ENCODE results near the gene PDE2A. TPM values are rescaled to one million over a fixed set of nuclear protein-coding genes. Genes with fewer than 3 reads are reported as not detected.

The PDE2A gene
- total RNA-seq, 1 experiment from 2014 or later, result 9.6 TPM

DNA sequence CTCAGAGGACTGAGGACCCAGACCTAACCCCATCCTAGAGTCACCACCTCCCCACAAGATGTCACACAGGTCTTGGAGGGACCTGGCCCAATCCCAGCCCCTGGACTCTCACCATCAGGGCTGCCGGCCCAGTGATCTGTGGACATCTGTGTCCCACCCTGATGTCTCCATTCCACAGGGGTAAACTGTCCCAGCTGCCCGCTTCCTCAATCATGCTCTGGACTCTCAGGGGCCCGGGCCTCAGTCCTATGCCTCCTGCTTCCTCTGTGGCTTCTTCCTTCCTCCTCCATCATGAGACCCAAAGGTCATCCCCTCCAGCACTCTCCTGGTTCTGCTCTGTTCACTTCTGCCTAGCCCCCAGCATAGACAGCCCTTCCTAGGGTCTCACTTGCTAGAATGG lies 45.8 kb upstream of the PDE2A start:
- intact Hi-C loops (cut with micrococcal nuclease; ENCODE audit: unreplicated experiment), result no loop called here
- no peak for DNase-seq
- Histone ChIP-seq H3K4me3 (no peak overlapping the region), H3K27ac (no peak overlapping the region), H3K36me3 (ENCODE audit: low read depth) (no peaks in the 10 kb centered on the region), H3K9me2 (ENCODE audit: insufficient read depth) (no peaks in the 10 kb centered on the region), H3K4me1 (replicated peaks; ENCODE audit: insufficient read depth) (peaks cover 15% of the 10 kb centered on the region), H2AFZ (no peak overlapping the region), H3K4me2 (peak overlapping the region; percentile 85; the same call in 1 of the 2 replicates), H3K79me2 (ENCODE audit: low read depth) (peaks cover 60% of the 10 kb centered on the region), H3K27me3 (ENCODE audit: insufficient read depth, low read depth) (no peaks in the 10 kb centered on the region), H3K9me3 (ENCODE audit: insufficient read depth, low read depth) (no peaks in the 10 kb centered on the region), H3F3A (ENCODE audit: insufficient read depth, low read depth) (peaks cover 5% of the 10 kb centered on the region; the same call in 1 of the 2 replicates), H4K20me1 (ENCODE audit: insufficient read depth) (peaks cover 20% of the 10 kb centered on the region)
- POLR2A ChIA-PET (ENCODE audit: unreplicated experiment), result no interaction called here
- TF ChIP-seq EZH2 (IDR thresholded peaks at IDR 0.05; ENCODE audit: low read depth), result no peak
- TF ChIP-seq, protein P1, sequence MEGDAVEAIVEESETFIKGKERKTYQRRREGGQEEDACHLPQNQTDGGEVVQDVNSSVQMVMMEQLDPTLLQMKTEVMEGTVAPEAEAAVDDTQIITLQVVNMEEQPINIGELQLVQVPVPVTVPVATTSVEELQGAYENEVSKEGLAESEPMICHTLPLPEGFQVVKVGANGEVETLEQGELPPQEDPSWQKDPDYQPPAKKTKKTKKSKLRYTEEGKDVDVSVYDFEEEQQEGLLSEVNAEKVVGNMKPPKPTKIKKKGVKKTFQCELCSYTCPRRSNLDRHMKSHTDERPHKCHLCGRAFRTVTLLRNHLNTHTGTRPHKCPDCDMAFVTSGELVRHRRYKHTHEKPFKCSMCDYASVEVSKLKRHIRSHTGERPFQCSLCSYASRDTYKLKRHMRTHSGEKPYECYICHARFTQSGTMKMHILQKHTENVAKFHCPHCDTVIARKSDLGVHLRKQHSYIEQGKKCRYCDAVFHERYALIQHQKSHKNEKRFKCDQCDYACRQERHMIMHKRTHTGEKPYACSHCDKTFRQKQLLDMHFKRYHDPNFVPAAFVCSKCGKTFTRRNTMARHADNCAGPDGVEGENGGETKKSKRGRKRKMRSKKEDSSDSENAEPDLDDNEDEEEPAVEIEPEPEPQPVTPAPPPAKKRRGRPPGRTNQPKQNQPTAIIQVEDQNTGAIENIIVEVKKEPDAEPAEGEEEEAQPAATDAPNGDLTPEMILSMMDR (conservative IDR thresholded peaks at IDR 0.05), result no peak
- no TSS peak for BruUV-seq (replicated peaks)
- CTCF ChIA-PET, result no interaction called here

GRCh38 chr11:72719551-72719950 lies 45.3 kb upstream of the PDE2A start:
- H3K9me2 ChIP-seq (ENCODE audit: insufficient read depth), result no peaks in the 10 kb centered on the region
- H2AFZ ChIP-seq, result no peak overlapping the region
- peaks cover 7% of the 10 kb centered on the region; the same call in 1 of the 2 replicates for H3F3A ChIP-seq (ENCODE audit: insufficient read depth, low read depth)
- H3K4me1 ChIP-seq (replicated peaks; ENCODE audit: insufficient read depth), result peaks cover 15% of the 10 kb centered on the region
- DNase-seq, result no peak
- H3K4me2 ChIP-seq, result no peak overlapping the region
- no peaks in the 10 kb centered on the region for H3K27me3 ChIP-seq (ENCODE audit: insufficient read depth, low read depth)
- POLR2A ChIA-PET (ENCODE audit: unreplicated experiment), result interaction anchor here (0.6 kb wide), 1 partner anchor 374 kb away, joined by 4 read pairs; no protein-coding TSS in a partner anchor
- TF ChIP-seq, protein P1 (conservative IDR thresholded peaks at IDR 0.05), result no peak
- no peak for TF ChIP-seq EZH2 (IDR thresholded peaks at IDR 0.05; ENCODE audit: low read depth)
- no peaks in the 10 kb centered on the region for H3K9me3 ChIP-seq (ENCODE audit: insufficient read depth, low read depth)
- peaks cover 23% of the 10 kb centered on the region for H4K20me1 ChIP-seq (ENCODE audit: insufficient read depth)
- H3K79me2 ChIP-seq (ENCODE audit: low read depth), result peaks cover 56% of the 10 kb centered on the region
- H3K27ac ChIP-seq, result no peak overlapping the region
- intact Hi-C loops (cut with micrococcal nuclease; ENCODE audit: unreplicated experiment), result no loop called here
- BruUV-seq (replicated peaks), result no TSS peak
- no peak overlapping the region for H3K4me3 ChIP-seq
- H3K36me3 ChIP-seq (ENCODE audit: low read depth), result no peaks in the 10 kb centered on the region
- CTCF ChIA-PET, result no interaction called here

GRCh38 chr11:72719144-72719543 lies 44.9 kb upstream of the PDE2A start:
- BruUV-seq (replicated peaks), result no TSS peak
- Histone ChIP-seq H3K27ac (no peak overlapping the region), H3K4me1 (replicated peaks; ENCODE audit: insufficient read depth) (peaks cover 15% of the 10 kb centered on the region), H3K79me2 (ENCODE audit: low read depth) (peaks cover 51% of the 10 kb centered on the region), H3K27me3 (ENCODE audit: insufficient read depth, low read depth) (no peaks in the 10 kb centered on the region), H3F3A (ENCODE audit: insufficient read depth, low read depth) (peaks cover 7% of the 10 kb centered on the region; the same call in 1 of the 2 replicates), H3K9me2 (ENCODE audit: insufficient read depth) (no peaks in the 10 kb centered on the region), H3K9me3 (ENCODE audit: insufficient read depth, low read depth) (no peaks in the 10 kb centered on the region), H3K36me3 (ENCODE audit: low read depth) (no peaks in the 10 kb centered on the region), H4K20me1 (ENCODE audit: insufficient read depth) (peaks cover 23% of the 10 kb centered on the region), H2AFZ (no peak overlapping the region), H3K4me3 (no peak overlapping the region), H3K4me2 (no peak overlapping the region)
- POLR2A ChIA-PET (ENCODE audit: unreplicated experiment), result interaction anchor here (0.6 kb wide), 1 partner anchor 374 kb away, joined by 4 read pairs; no protein-coding TSS in a partner anchor
- CTCF ChIA-PET, result no interaction called here
- TF ChIP-seq, protein P1 (conservative IDR thresholded peaks at IDR 0.05), result no peak
- TF ChIP-seq EZH2 (IDR thresholded peaks at IDR 0.05; ENCODE audit: low read depth), result no peak
- no peak for DNase-seq
- intact Hi-C loops (cut with micrococcal nuclease; ENCODE audit: unreplicated experiment), result no loop called here

Data from PC-9 (cell line).